ENCODE results near the gene GORASP2.

GRCh38 chr2:170949415-170949814 is 20.4 kb downstream of the GORASP2 start:
- TF ChIP-seq CTCF (IDR thresholded peaks at IDR 0.05) = no peak
- TF ChIP-seq POLR2A (IDR thresholded peaks at IDR 0.05) = no peak
